Heart right ventricle (tissue), 16 donors: ENCODE measurements around the gene SGCA. TPM values are rescaled to one million over a fixed set of nuclear protein-coding genes. Genes with fewer than 3 reads are reported as not detected.

Experiments used
- ATAC-seq, 8 donors: fragments of 200-7000 bp; cut with Tn5 transposase; one replicate each; pipeline ENCODE4 v1.9.1; 2020; ENCODE audit warnings: mild to moderate bottlenecking in 8 of 8, moderate library complexity in 8 of 8, moderate number of reproducible peaks in 1 of 8
- DNase-seq, 2 donors: peaks; one replicate each; pipeline ENCODE4 v3.0.0-alpha.2; 2020
- H3K27ac ChIP-seq, 10 donors: fragments of 200-600 bp; sonication (generic) in 2 of 10; one replicate each; pipeline versions ENCODE4 v1.5.0 to v1.8.0; 2020 to 2022; ENCODE audit warnings: mild to moderate bottlenecking in 3 of 10
- H3K27me3 ChIP-seq, 7 donors: fragments of 200-600 bp; one replicate each; pipeline ENCODE4 v1.8.0; 2021 to 2022; ENCODE audit warnings: mild to moderate bottlenecking in 2 of 7
- H3K36me3 ChIP-seq, 9 donors: fragments of 200-600 bp; sonication (generic) in 1 of 9; one replicate each; pipeline versions ENCODE4 v1.5.0 to v1.8.0; 2020 to 2022; ENCODE audit warnings: mild to moderate bottlenecking in 2 of 9
- H3K4me1 ChIP-seq, 9 donors: fragments of 200-600 bp; sonication (generic) in 1 of 9; one replicate each; pipeline versions ENCODE4 v1.5.0 to v1.8.0; 2020 to 2022; ENCODE audit warnings: mild to moderate bottlenecking in 4 of 9
- H3K4me3 ChIP-seq, 10 donors: fragments of 200-600 bp; sonication (generic) in 2 of 10; one replicate each; pipeline versions ENCODE4 v1.5.0 to v1.8.0; 2020 to 2022; ENCODE audit warnings: mild to moderate bottlenecking in 7 of 10, moderate library complexity in 2 of 10
- H3K9me3 ChIP-seq, 11 donors: fragments of 200-600 bp in 10 of 11; sonication (generic) in 2 of 11; one replicate each; pipeline versions ENCODE4 v1.5.0 to v1.8.0; 2013 to 2022; ENCODE audit warnings: mild to moderate bottlenecking in 2 of 11, control low read depth in 1 of 11, moderate library complexity in 1 of 11
- WGBS, 2 donors: extraction: QIAGEN DNeasy Blood & Tissue Kit; methylation state at CpG; one replicate each; pipeline ENCODE4 v1.1.7; 2013; ENCODE audit warnings: inconsistent platforms in 1 of 2; 5-methylcytosine and 5-hydroxymethylcytosine counted together
- intact Hi-C, 10 donors: fragments of 100-400 bp; cut with DNase I; formaldehyde crosslinking; loops; one replicate each; pipeline versions ENCODE4 v1.11.1 to v1.14.2; 2022
- polyA plus RNA-seq, 2 donors: library from polyadenylated mRNA; stranded (reverse); fragments of 200-250 nt; gene quantifications; one replicate each; pipeline ENCODE4 v1.2.3, GENCODE V29; 2013
- total RNA-seq, 10 donors: library from RNA; stranded (reverse); fragmentation: NEBNext Ultra II Directional in 3 of 10; extraction: Animal tissue kit (Norgen Biotek cat#: 25700) in 3 of 10; gene quantifications; one replicate each; pipeline versions ENCODE4 v1.2.1 to v1.2.4, GENCODE V29; 2021 to 2023
- TF ChIP-seq, protein P1 (sequence below), 9 donors: fragments of 200-600 bp; sonication (generic) in 2 of 9; IDR thresholded peaks; one replicate each; pipeline versions ENCODE4 v1.5.0 to v1.8.0; 2021 to 2022; ENCODE audit warnings: antibody characterized with exemption in 9 of 9, mild to moderate bottlenecking in 5 of 9, moderate library complexity in 1 of 9
- donor health status: Arrhythmogenic right ventricular cardiomyopathy.
- donor health status: ischemic (EF 13 %, LVEDD 7.1; RV severe dilation, severe dysfunction).
- donor health status: healthy with polysubstance abuse.
- donor health status: DM: no; HTN: yes; CAD: no.
- donor health status: DM: no; HTN: no; CAD: no.
- donor health status: ischemic (EF 25% LVEDD 6.9; RV normal size, moderate dysfunction).
- donor health status: ischemic (EF 25% LVEDD 5.7; RV mildly dilated, moderate dysfunction).
- donor health status: healthy.
- donor health status: DM: yes; HTN: yes; CAD: no.
- donor health status: Ischemic cardiomyopathy.
- donor health status: ischemic (EF 35%, LVEDD 5.7; RV mildly dilated, moderate dysfunction).
- donor health status: nonischemic (EF 11% LVEDD 7.7; RV severe dilation, severe dysfunction).
- donor health status: DM: yes; HTN: yes; CAD: no.
- donor health status: PGD.
- donor health status: ischemic (EF 29% LVEDD 5.4; RV normal size, mild dysfunction).
- donor health status: nonischemic (EF 23%, LVEDD 6.1; RV moderate dilation, normal function).

The SGCA gene
- total and polyA plus RNA-seq, 12 donors, result 136 to 314 (median 158) TPM

DNA sequence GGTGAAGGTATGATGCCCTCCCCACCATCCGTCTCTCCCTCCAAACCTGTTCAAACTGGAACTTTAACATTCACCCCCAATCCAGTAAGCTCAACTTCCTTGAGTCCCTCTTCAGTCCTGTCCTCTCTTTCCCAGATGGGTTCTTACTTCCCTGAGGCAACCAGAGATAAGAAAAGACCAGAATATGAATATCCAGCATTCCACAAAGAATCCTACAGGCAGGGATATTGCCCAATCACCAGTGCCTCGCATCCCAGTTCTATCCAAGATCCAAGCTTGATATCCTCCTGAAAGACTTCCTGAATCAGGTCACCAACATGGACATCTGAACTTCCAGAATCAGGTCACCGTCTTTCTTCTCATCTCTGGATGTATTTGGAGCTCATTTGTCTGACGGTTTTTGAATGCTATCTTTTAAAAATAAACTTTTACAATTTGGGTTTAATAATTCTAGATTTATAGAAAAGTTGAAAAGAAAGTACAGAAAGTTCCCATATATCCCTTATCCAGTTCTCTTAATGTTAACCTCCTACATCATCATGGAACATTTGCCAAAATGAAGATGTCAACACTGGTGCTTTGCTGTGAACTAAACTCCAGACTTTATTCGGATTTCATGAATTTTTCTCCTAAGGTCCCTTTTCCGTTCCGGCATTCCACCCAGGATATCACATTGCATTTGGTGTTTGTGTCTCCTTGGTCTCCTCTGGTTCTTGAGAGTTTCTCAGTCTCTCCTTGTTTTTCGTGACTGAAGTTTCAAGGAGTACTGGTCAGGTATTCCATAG lies 49.4 kb downstream of the SGCA start:
- H3K27ac ChIP-seq, result peak overlapping the region; percentile 7 to 68 (median 42)
- TF ChIP-seq, protein P1, sequence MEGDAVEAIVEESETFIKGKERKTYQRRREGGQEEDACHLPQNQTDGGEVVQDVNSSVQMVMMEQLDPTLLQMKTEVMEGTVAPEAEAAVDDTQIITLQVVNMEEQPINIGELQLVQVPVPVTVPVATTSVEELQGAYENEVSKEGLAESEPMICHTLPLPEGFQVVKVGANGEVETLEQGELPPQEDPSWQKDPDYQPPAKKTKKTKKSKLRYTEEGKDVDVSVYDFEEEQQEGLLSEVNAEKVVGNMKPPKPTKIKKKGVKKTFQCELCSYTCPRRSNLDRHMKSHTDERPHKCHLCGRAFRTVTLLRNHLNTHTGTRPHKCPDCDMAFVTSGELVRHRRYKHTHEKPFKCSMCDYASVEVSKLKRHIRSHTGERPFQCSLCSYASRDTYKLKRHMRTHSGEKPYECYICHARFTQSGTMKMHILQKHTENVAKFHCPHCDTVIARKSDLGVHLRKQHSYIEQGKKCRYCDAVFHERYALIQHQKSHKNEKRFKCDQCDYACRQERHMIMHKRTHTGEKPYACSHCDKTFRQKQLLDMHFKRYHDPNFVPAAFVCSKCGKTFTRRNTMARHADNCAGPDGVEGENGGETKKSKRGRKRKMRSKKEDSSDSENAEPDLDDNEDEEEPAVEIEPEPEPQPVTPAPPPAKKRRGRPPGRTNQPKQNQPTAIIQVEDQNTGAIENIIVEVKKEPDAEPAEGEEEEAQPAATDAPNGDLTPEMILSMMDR (IDR thresholded peaks at IDR 0.05), result no peak
- no peak overlapping the region for H3K4me3 ChIP-seq
- no peaks in the 10 kb centered on the region for H3K36me3 ChIP-seq
- ATAC-seq (no peak), DNase-seq (no peak)
- H3K4me1 ChIP-seq, result peaks cover 4 to 61% (median 37%) of the 10 kb centered on the region in 9 donors
- peaks cover 0 to 17% (median 9%) of the 10 kb centered on the region in 7 donors for H3K27me3 ChIP-seq
- intact Hi-C loops, result no loop called here
- no peaks in the 10 kb centered on the region for H3K9me3 ChIP-seq
- WGBS, 2 donors, result 67 to 75% methylated on average over 8 of the region's 8 CpGs

DNA sequence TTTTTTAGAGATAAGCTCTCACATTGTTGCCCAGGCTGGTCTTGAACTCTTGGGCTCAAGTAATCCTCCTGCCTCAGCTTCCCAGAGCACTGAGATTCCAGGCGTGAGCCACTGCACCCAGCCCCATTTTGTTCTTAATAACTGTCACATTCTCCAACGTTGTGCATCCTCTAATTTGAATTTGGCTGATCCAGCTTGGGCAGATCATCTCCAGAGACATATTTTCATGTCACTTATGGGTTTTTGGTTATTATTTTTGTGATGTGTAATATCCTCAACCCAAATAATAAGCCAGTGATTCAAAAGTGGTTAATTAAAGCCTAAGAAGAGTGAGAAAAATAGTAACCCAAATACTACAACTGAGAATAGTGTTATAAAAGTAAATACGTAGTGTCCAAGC lies 51.8 kb downstream of the SGCA start:
- intact Hi-C loops, result no loop called here
- H3K27ac ChIP-seq, result peak overlapping the region in 7 of 10 donors; percentile 18 to 69 (median 40)
- ATAC-seq, result no peak
- DNase-seq, result no peak
- H3K27me3 ChIP-seq, result peaks cover 0 to 22% (median 0%) of the 10 kb centered on the region in 7 donors
- H3K4me3 ChIP-seq, result no peak overlapping the region
- H3K4me1 ChIP-seq, result peaks cover 2 to 64% (median 28%) of the 10 kb centered on the region in 9 donors
- TF ChIP-seq, protein P1 (IDR thresholded peaks at IDR 0.05), result no peak
- H3K36me3 ChIP-seq, result no peaks in the 10 kb centered on the region
- H3K9me3 ChIP-seq, result no peaks in the 10 kb centered on the region
- WGBS, 2 donors, result 52 to 53% methylated on average over 3 of the region's 3 CpGs

GRCh38 chr17:50218071-50218759 lies 52.4 kb downstream of the SGCA start:
- TF ChIP-seq, protein P1 (IDR thresholded peaks at IDR 0.05), result no peak
- 62 to 71% methylated on average over 3 of the region's 3 CpGs for WGBS, 2 donors
- H3K4me3 ChIP-seq, result no peak overlapping the region
- no peaks in the 10 kb centered on the region for H3K9me3 ChIP-seq
- no peaks in the 10 kb centered on the region for H3K36me3 ChIP-seq
- intact Hi-C loops, result no loop called here
- peaks cover 0 to 22% (median 0%) of the 10 kb centered on the region in 7 donors for H3K27me3 ChIP-seq
- peak overlapping the region in 9 of 10 donors; percentile 18 to 69 (median 55) for H3K27ac ChIP-seq
- peak in 6 of 8 donors; percentile 27 to 63 (median 42) for ATAC-seq
- no peak for DNase-seq
- peaks cover 2 to 67% (median 28%) of the 10 kb centered on the region in 9 donors for H3K4me1 ChIP-seq

- Histone ChIP-seq H3K36me3 (no peaks in the 10 kb centered on the region), H3K27me3 (peaks cover 0 to 22% (median 0%) of the 10 kb centered on the region in 7 donors), H3K4me3 (no peak overlapping the region), H3K4me1 (peaks cover 2 to 67% (median 28%) of the 10 kb centered on the region in 9 donors), H3K27ac (peak overlapping the region in 9 of 10 donors; percentile 18 to 69 (median 55)), H3K9me3 (no peaks in the 10 kb centered on the region)
- ATAC-seq (no peak), DNase-seq (no peak)
- 77 to 86% methylated on average over 1 of the region's 1 CpG for WGBS, 2 donors
- TF ChIP-seq, protein P1 (IDR thresholded peaks at IDR 0.05), result no peak
- intact Hi-C loops, result no loop called here
Observed at GRCh38 chr17:50218771-50219315, 53.0 kb downstream of the SGCA start.
